T-helper 22 cell (primary cell): Measurements from ENCODE around the gene HPGD.

Source experiments
- DNase-seq: peaks from one replicate; pipeline ENCODE4 v3.0.0-alpha.2; 2020; ENCODE audit warnings: low read depth

HPGD gene

GRCh38 chr4:174522183-174523024 lies at the start of gene HPGD:
HPGD (minus strand) TSS chr4:174522488; CDS start chr4:174522451, 37 bp downstream.
- DNase-seq: peak; percentile 63

DNA sequence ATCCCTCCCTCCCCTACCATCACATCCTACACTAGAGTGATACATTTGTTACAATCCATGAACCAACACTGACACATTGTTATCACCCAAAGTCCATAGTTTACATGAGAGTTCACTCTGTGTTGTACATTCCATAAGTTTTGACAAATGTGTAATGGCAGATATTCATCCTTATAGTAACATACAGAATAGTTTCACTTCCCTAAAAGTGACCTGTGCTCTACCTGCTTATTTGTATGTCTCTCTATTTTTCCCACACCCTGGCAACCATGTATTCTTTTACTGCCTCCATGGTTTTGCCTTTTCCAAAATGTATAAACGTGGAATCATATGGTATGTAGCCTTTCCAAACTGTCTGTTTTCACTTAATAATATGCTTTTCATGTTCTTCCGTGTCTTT lies 42.2 kb upstream of the HPGD start:
- DNase-seq: no peak

GRCh38 chr4:174563399-174563798 lies 41.1 kb upstream of the HPGD start:
- DNase-seq: no peak

DNA sequence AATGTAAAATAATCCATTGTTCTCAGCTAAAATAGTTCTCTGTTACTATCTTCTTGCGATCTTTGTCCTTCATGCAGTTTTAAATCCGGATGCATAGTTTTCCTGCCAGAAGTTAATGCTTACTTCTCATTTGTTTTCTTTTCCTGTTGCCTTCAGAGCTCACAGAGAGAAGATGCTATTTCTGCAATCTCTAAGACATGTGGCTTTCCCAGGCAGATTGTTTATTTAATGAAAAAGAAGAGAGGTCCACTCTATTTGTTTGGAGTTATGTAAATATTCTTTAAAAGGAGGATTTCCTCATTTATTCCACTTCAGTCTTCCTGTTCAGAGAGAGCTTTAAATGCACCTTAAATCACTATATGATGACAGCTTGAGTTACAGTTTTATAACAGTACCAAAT lies 39.3 kb upstream of the HPGD start:
- no peak for DNase-seq

DNA sequence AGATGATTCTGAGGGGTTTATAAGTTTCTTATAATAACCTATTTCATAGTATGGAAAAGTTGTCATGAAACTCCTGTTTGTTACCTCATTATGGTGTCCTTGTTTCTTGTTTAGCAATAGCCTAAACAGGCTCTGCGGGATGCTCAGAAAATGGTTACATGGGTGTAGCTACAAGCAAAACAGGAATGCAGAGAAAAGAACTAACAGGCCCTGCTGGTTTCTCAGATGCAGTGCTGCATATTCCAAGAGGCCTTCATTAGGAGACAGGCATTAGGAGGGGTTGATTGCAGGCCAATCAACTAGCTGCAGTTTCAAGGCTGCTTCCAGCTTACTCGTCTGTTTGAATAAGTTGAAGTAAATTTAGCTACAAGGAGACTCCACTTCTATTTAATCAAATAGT lies 37.6 kb upstream of the HPGD start:
- DNase-seq: no peak

DNA sequence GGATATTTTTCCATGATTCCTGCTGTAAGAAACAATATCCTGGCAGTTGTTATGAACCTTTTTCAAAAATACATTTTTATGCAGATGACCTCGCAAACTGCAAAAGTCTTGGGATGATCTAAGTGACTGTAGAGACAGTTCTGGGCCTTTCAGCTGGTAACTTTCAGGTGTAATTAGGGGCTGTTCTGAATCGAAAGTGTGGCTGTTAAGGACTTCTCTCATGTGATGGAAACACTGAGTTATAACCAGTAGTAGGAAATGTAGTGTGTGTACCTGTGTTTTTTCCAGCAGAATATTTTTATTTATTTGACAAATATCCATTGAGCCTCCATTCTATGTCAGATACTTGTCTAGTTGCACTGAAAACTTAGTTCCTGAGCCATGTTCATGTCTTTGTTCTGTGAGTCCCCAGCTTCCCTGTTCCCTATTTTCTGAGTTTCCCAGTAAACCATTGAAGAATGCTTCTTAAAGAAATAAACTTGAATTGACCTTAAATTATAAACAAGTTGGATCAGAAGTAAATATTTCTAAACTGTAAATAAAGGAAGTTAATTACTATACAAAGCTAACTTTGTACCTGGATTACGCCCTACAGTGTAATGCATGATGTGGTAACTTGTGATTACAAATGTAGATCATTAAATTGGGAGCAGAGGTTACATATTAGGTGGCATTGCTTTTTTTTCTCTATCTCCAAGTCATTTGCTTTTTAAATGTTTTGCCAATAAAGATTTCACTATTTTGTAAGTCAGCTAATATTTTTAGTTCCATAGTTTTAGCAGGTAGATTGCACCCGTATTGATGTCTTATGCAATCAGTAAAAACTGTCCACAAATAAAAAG lies 33.7 kb upstream of the HPGD start:
- no peak for DNase-seq

DNA sequence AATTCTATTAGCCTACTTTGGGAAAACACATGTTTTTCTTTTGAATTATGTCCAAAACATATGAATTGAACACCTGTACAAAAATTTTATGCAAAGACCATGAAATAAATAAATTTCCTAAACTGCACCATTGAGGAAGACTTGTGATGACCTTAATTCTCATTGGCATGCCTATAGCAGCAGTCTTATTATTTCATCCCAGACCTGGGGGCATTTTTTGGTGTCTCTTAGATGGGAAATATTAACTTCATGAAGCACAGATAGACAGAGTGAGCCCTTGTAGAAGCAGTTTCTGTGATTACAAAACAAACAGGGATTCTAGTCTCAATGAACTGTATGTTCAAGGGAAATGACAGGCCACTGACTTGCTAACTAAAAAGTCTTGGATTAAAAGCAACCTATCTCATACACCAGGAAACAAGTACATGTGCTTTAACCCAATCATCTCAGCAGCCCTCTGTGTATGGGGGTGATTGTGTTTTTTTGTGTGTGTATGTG lies 32.0 kb upstream of the HPGD start:
- no peak for DNase-seq

- no peak for DNase-seq
These were observed 31.5 kb upstream of the HPGD start for GRCh38 chr4:174553828-174554227.

DNA sequence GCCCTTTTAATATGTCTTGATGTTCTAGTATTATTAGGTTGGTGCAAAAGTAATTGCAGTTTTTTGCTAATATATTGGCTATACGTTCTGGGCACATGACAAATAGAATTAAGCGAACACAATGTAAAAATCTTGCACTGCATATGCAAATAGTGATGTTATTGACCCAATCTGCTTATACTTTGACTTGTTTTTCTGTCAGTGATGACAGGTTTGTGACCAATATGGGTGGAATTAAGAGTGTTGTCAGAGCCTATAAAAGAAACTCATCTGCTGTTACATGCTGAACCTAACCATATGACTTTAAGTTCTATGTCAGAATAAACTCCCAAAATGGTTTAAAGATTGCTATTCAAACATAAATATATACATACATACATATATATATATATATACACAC lies 30.7 kb upstream of the HPGD start:
- no peak for DNase-seq

DNA sequence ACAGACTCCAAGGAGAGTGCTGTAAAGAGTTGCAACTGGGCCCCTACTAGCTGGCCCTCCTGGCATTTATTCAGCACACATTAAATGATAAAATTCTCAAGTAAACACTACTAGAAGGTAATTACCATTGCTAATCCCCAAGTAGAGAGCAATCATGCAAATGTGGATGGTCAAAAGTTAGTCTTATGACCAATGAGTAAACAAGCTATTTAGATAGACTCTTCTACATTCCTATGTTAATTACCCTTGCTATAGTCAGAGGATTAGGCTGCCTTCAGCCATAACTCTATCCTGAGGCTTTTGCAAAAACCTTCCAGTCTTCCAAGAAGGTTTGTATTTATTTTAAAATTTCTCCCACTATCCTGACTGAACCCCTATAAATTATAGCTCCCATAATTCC lies 28.3 kb upstream of the HPGD start:
- DNase-seq: no peak

DNA sequence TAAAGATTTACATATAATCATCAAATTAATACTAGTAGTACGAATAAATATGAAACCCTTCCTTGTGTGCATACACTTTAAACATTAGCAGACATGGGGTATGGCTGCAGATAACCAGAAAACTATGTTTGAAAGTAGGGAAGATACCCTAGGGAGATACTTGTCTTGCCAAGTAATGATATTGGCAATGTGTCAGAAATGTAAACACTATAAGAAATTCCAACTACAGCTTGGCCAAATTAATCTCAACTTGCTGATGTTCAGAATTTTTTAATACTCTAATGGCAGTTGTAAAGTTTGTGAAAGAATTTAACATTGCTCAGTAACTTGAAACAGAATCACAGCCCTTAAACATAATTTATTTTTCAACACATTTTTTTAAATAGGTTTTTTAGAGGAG lies 27.4 kb upstream of the HPGD start:
- no peak for DNase-seq

- no peak for DNase-seq
These were observed 23.0 kb upstream of the HPGD start for GRCh38 chr4:174545268-174545667.

DNA sequence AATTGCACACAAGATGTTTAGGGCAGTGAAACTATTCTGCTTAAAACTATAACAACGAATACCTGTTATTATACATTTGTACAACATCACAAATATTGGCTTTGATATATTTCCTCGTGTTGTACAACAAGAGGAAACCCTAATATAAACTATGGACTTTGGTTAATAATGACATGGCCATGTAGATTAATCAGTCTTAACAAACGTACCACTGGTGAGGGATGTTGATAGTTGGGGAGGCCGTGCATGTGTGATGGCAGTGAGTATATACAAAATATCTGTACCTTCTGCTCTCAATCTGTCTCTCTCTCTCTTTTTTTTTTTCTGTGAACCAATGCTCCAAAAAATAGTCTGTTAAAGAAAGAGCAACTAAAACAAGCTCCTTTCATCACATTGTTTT lies 22.2 kb upstream of the HPGD start:
- DNase-seq: no peak

- no peak for DNase-seq
These were observed 17.9 kb upstream of the HPGD start for GRCh38 chr4:174540175-174540574.

- no peak for DNase-seq
These were observed 17.3 kb upstream of the HPGD start for GRCh38 chr4:174539571-174539970.

- DNase-seq: no peak
These were observed 16.6 kb upstream of the HPGD start for GRCh38 chr4:174538876-174539250.

DNA sequence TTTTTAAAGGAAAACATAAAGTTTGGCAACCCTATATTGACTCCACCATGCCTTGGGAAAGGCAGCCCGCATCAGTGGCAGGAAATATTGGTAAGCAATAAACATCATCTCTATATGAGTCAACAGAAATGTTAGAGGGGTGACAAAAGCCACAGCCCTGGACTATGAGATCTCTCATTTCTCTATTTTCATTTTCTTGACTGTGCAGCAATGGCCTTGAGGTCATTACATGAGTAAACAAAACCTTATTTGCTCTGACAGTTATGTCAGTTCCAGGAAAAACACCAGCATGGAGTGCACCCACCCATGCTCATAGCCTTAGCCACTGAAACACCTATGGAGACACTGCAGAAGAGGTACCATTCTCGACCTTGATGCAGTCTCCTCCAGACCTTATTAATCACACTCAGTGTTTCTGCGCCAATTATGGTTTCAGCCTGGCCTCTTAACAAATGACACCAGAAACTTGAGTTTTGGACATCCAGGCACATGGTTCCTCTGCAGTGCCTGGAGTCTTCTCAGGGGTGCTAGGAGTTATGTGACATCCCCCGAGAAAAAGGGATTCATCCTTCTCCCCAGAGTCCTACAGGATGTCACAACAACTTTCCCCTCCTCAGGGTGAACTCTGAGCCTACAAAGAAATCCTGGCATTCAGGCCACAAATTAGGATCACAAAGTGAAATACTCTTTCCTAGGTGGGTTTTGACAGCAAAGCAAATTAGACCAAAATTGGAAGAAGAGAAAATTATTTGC lies 16.0 kb upstream of the HPGD start:
- no peak for DNase-seq

GRCh38 chr4:174537634-174538033 lies 15.3 kb upstream of the HPGD start:
- DNase-seq: no peak

- no peak for DNase-seq
These were observed 12.2 kb upstream of the HPGD start for GRCh38 chr4:174534461-174534860.

- no peak for DNase-seq
These were observed 10.2 kb upstream of the HPGD start for GRCh38 chr4:174532445-174532844.

DNA sequence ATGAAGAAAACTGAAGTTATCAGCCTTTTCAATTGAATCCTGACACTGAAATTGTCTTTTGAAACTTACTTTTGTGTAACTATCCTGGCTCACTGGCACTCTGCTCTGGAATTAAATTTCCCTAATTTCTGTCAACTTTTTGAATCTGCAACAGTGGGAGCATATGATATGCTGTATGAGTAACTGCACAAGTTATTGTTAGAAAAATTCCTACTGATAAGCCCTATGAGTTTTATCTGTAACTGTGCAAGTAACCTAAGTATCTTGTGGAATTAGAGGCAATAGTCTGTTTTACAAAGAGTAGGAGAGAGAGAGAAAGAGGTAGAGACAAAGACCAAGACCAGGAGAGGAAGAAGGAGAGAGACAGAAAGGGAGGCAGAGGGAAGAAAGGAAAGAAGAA lies 9.2 kb upstream of the HPGD start:
- DNase-seq: no peak

DNA sequence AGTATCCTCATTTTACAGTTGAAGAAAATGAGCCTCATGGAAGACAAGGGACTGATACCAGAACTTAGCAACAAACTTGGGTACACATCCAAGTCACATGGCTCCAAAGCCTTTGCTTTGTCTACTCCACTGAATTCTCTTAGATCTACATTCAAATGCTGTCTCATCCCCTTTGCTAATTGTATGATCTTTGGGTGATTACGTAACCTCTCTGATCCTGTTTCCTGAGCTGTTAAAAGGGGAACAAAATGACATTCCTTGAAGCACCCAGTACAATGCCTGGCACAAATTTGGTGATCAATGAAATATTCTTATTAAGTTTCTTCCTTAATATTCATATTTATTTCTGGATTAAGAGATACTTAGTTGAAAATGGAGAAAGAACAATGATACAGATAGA lies 5.9 kb upstream of the HPGD start:
- DNase-seq: no peak

DNA sequence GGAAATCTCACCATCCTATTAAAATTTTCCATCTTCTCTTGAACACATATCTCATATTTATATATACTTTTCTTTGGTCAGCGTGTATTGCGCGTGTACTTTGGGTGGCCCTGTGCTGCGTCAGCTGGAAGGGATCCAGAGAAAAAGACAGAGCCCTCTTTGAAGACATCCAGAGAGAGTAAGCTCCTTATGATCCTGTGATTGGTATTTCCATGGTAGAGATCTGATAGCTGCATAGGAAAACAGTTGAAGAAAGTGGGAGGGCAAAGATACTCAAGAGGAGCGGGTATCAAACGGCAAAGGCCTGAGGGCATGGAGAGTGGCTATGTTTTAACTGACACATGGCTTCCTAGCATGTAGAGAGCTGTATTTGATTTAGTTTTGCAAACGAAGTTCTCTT lies 4.4 kb upstream of the HPGD start:
- DNase-seq: no peak
